ENCODE results near the gene RSU1.

Gene RSU1

GRCh38 chr10:16646181-16647059, 170.8 kb downstream of the RSU1 start:
- H3K4me3 ChIP-seq (ENCODE audit: low read depth, low read length, poor library complexity, severe bottlenecking), result no peak overlapping the region
- TF ChIP-seq CTCF (IDR thresholded peaks at IDR 0.05; ENCODE audit: low read length) (no peak), EZH2 (IDR thresholded peaks at IDR 0.05; ENCODE audit: borderline replicate concordance, low read length) (no peak)
- H3F3A ChIP-seq (ENCODE audit: insufficient read depth, low read length), result no peaks in the 10 kb centered on the region
- H3K4me1 ChIP-seq (ENCODE audit: insufficient read depth, low read length, severe bottlenecking), result no peaks in the 10 kb centered on the region
- H3K27me3 ChIP-seq (ENCODE audit: insufficient read depth, low read length), result no peaks in the 10 kb centered on the region
- H3K9me3 ChIP-seq (ENCODE audit: low read length), result no peaks in the 10 kb centered on the region
- no peak overlapping the region for H3K27ac ChIP-seq (ENCODE audit: low read depth, low read length, poor library complexity, severe bottlenecking)
- no peak overlapping the region for H2AFZ ChIP-seq (ENCODE audit: low read length)
- H3K36me3 ChIP-seq (ENCODE audit: insufficient read depth, low read length), result no peaks in the 10 kb centered on the region
- H4K20me1 ChIP-seq (ENCODE audit: insufficient read depth, low read length), result no peaks in the 10 kb centered on the region
- no peaks in the 10 kb centered on the region for H3K9me2 ChIP-seq (ENCODE audit: low read depth, low read length)
- H3K9ac ChIP-seq (ENCODE audit: low read length), result no peak overlapping the region
- no peak overlapping the region for H3K4me2 ChIP-seq (ENCODE audit: low read length)
- H3K79me2 ChIP-seq (ENCODE audit: insufficient read depth, low read length), result no peaks in the 10 kb centered on the region

- no peak overlapping the region for H3K4me2 ChIP-seq (ENCODE audit: low read length)
- H3K9ac ChIP-seq (ENCODE audit: low read length), result no peak overlapping the region
- no peak overlapping the region for H3K27ac ChIP-seq (ENCODE audit: low read depth, low read length, poor library complexity, severe bottlenecking)
- no peaks in the 10 kb centered on the region for H3K9me3 ChIP-seq (ENCODE audit: low read length)
- H3K79me2 ChIP-seq (ENCODE audit: insufficient read depth, low read length), result no peaks in the 10 kb centered on the region
- no peak overlapping the region for H2AFZ ChIP-seq (ENCODE audit: low read length)
- H3K4me3 ChIP-seq (ENCODE audit: low read depth, low read length, poor library complexity, severe bottlenecking), result no peak overlapping the region
- no peaks in the 10 kb centered on the region for H3K9me2 ChIP-seq (ENCODE audit: low read depth, low read length)
- no peaks in the 10 kb centered on the region for H4K20me1 ChIP-seq (ENCODE audit: insufficient read depth, low read length)
- H3F3A ChIP-seq (ENCODE audit: insufficient read depth, low read length), result no peaks in the 10 kb centered on the region
- no peaks in the 10 kb centered on the region for H3K4me1 ChIP-seq (ENCODE audit: insufficient read depth, low read length, severe bottlenecking)
- H3K36me3 ChIP-seq (ENCODE audit: insufficient read depth, low read length), result no peaks in the 10 kb centered on the region
- TF ChIP-seq CTCF (IDR thresholded peaks at IDR 0.05; ENCODE audit: low read length) (no peak), EZH2 (IDR thresholded peaks at IDR 0.05; ENCODE audit: borderline replicate concordance, low read length) (no peak)
- no peaks in the 10 kb centered on the region for H3K27me3 ChIP-seq (ENCODE audit: insufficient read depth, low read length)
These were observed 173.1 kb downstream of the RSU1 start for GRCh38 chr10:16644146-16644545.

- Histone ChIP-seq H3K9me2 (ENCODE audit: low read depth, low read length) (no peaks in the 10 kb centered on the region), H2AFZ (ENCODE audit: low read length) (no peak overlapping the region), H4K20me1 (ENCODE audit: insufficient read depth, low read length) (no peaks in the 10 kb centered on the region), H3K9ac (ENCODE audit: low read length) (no peak overlapping the region), H3K4me3 (ENCODE audit: low read depth, low read length, poor library complexity, severe bottlenecking) (no peak overlapping the region), H3K9me3 (ENCODE audit: low read length) (no peaks in the 10 kb centered on the region), H3K36me3 (ENCODE audit: insufficient read depth, low read length) (no peaks in the 10 kb centered on the region), H3K4me1 (ENCODE audit: insufficient read depth, low read length, severe bottlenecking) (no peaks in the 10 kb centered on the region), H3F3A (ENCODE audit: insufficient read depth, low read length) (no peaks in the 10 kb centered on the region), H3K4me2 (ENCODE audit: low read length) (no peak overlapping the region), H3K27me3 (ENCODE audit: insufficient read depth, low read length) (no peaks in the 10 kb centered on the region), H3K27ac (ENCODE audit: low read depth, low read length, poor library complexity, severe bottlenecking) (no peak overlapping the region), H3K79me2 (ENCODE audit: insufficient read depth, low read length) (no peaks in the 10 kb centered on the region)
- TF ChIP-seq EZH2 (IDR thresholded peaks at IDR 0.05; ENCODE audit: borderline replicate concordance, low read length) (no peak), CTCF (IDR thresholded peaks at IDR 0.05; ENCODE audit: low read length) (no peak)
These were observed 173.7 kb downstream of the RSU1 start for GRCh38 chr10:16643502-16643901.

All from OCI-LY1 (cell line).